KBM-7 (cell line): ENCODE data around the gene SFSWAP.
A peak's percentile ranks its signal among the peaks of the same experiment; 100 is the strongest.
"Not testable (repeated sequence)": the region's sequence is repeated elsewhere in the genome, so short reads cannot be mapped to it uniquely, and the experiment has no call there.

Experiments
- DNase-seq: peaks from one replicate; pipeline ENCODE4 v3.0.0-alpha.2; 2015
- in situ Hi-C: fragments of 300-500 bp; cut with MboI; formaldehyde crosslinking; loops from 2 replicates; pipeline ENCODE4 v1.14.3; 2020; ENCODE audit warnings: low sequenced_read_pairs, low pct_unique_long_range_greater_than_20kb, mixed read lengths

The SFSWAP gene

DNA sequence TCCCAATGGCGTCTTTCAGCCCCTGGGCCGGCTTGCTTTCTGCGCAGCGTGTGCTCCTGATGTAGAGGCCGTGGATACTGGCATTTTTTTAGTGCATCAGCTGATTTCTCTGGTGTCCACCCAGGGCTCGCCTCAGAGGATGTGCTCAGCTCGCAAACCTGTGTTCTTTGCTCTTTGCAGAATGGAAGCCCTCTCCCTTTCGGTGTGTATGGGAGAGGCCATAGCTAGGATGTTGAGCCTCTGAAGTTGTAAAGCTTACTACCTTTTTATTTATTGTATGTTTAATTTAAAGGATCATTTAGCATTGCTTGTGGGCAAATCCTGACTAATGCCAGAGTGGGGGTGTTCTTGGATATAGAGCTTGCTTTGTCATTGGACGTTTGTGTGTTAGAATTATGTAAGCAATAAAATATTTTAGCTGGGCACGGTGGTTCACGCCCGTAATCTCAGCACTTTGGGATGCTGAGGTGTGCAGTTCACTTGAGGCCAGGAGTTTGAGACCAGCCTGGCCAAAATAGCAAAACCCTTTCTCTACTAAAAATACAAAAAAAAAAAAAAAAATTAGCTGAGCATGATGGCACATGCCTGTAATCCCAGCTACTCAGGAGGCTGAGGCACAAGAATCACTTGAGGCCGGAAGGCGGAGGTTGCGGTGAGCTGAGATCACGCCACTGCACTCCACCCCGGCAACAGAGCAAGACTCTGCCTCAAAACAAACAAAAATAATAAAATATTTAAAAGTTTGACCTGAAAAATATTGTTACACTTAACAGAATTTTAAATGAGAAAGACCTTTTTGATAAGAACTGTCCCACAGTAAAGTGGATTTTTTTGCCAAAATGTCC is 64.7 kb downstream of the SFSWAP start:
- in situ Hi-C loops, result no loop called here
- no peak for DNase-seq

DNA sequence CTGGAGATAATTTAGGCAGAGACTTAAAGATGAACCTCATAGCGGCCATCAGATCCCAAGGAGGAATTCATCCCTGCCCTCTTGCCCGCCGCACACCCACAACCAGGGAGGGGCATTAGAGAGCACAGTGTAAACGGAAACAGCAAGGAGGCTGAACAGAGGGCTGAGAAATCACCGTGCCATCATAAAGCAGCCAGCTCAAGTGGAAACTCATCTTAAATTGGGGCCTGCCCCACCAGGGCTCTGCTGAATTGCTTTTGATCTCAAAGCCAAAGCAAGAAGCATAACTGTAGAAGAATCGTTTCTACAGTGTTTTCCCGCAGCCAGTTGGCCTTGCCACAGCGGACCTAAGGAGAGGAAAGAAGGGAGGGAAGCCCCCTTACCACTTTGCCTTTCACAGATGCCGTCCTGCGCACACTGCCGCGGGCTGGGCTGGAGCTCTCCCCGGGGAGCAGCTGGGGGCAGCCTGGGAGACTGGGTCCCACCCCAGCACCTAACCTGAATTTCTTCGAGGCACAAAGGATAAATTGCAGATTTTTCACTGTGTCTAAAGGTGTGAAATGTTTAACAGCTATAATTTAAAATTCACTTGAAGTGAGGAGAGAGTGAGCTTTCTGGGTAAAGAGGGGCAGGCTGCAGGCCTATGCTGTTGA is 65.5 kb downstream of the SFSWAP start:
- DNase-seq, result no peak
- in situ Hi-C loops, result no loop called here

DNA sequence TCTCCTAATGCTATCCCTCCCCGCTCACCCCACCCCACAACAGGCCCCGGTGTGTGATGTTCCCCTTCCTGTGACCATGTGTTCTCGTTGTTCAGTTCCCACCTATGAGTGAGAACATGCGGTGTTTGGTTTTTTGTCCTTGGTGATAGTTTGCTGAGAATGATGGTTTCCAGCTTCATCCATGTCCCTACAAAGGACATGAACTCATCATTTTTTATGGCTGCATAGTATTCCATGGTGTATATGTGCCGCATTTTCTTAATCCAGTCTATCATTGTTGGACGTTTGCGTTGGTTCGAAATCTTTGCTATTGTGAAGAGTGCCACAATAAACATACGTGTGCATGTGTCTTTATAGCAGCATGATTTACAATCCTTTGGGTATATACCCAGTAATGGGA is 66.4 kb downstream of the SFSWAP start:
- in situ Hi-C loops, DNase-seq: not testable (repeated sequence)

DNA sequence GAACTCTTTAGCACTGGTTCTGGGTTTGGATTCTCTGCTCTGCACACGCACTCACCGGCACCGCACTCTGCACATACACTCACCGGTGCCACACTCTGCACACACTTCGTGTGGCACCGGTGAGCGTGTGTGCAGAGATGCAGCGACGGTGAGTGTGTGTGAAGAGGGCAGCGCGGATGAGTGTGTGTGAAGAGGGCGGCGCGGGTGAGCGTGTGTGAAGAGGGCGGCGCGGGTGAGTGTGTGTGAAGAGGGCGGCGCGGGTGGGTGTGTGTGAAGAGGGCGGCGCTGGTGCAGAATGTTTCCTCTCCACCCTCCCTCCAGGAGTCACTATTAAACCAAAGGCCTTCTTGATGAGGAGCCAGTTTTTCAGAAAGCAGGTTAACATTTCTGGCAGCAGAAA is 68.1 kb downstream of the SFSWAP start:
- in situ Hi-C loops, result no loop called here
- DNase-seq, result no peak

DNA sequence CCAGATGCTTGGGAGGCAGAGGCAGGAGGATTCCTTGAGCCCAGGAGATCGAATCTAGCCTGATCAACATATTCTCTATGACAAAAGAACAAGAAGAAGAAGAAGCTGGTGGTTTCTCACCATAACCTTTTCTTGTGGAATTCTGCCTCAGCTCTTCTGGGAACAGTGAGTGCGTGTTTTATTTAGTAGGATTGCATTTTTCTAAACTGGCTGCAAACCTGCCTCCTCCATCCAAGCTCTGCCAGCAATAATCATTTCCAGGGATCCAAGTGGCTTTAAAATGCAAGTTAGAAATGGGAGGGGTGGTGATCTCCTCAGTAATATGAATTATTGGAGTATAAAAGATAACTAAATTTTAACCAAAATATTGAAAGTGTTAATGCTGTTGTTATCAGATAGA is 71.2 kb downstream of the SFSWAP start:
- in situ Hi-C loops, result no loop called here
- no peak for DNase-seq

DNA sequence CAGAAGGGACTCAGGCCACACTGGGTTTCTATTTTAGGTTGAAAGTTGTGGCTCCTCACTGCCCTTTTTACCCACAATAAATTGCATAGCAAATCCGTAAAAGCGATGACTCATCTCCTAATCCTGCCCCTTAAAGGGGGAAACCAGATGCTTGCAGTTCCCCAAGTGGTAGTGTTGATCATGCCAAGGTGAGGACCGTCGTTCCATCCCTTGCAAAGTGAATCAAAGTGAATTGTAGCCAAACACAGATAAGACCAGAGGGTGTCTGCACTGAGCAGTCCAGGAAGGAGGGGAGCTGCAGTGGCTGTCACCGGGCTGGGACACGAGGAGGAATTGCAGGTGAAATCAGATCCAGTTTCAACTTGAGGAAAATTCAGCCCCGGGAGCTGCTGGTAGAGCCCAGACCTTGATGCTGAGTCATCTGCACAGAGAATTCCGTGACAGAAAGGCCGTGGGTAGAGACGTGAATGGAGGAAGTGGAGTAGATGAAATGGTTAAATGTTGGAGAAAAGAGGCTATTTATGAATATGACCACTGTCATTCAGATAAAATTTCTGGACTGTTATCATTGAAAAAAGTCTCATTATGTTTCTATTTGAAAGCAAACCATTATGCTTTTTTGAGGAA is 73.1 kb downstream of the SFSWAP start:
- peak; percentile 71 for DNase-seq

DNA sequence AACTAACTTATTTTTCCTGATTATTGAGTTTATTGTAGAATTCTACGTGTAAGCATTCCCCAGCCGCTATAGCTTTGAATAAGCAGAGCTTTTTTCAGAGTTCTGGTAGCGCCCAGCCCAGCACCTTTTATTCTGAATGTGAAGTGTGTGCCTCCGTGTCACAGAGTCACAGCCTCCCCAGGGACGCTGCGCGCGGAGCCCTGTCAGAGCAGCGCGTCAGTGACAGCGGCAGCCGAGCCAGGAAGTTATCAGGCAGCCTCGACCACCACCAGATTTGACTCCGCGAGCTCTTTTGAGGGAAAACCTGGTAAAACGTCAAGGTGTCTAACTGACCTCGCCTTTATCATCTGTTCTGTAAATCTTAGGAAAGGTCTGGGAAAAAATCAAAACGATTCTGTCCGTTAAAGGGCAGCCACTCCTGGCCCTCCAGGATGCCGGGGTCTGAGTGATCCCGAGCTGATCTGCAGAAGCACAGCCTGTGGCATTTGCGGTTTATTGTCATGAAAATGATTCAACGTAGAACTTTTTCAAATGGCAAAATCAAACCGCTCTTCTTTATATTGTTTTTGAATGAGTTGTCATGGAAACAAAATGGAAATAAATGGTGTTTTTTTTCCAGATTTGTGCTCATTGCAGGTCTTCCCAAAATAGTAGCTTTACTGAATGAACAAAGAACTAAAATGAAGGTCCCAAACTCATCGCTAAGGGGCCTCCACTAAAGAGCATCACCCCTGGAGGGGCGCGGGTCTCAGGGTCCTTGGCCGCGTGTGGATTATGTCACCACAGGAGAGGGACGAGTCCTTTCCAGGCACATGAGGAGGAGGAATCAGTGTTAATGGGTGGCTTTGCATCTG is 74.2 kb downstream of the SFSWAP start:
- in situ Hi-C loops, result no loop called here
- DNase-seq, result no peak

More for the DNA sequence above, 73.1 kb downstream of the SFSWAP start:
- in situ Hi-C loops, result no loop called here

DNA sequence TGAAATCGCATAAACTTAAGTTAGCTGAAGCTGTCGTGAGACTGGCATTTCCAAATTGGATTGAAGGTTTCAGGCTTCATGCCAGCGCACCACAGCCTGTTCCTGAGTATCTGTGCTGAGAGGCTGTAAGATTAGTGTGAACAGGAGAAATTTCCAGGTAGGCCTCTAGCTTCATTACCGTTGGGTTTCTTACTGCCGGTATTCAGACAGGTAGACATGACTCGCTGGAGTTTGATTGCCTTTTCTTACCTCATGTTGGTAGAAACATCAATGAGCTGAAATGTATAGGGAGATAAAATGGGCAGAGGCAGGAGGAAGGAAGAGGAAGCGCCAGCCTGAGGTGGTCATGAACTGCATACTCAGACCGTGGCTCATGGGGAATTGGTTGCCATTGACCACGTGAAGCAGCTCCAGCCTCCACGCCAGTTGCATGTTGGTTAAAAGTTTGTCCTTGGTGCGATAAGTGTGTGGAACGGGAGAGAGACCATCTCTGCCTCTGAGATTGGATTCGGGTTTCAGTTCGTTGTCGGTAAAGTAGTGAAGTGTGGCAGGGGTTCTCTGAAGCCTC is 75.0 kb downstream of the SFSWAP start:
- in situ Hi-C loops, result no loop called here
- DNase-seq, result no peak

DNA sequence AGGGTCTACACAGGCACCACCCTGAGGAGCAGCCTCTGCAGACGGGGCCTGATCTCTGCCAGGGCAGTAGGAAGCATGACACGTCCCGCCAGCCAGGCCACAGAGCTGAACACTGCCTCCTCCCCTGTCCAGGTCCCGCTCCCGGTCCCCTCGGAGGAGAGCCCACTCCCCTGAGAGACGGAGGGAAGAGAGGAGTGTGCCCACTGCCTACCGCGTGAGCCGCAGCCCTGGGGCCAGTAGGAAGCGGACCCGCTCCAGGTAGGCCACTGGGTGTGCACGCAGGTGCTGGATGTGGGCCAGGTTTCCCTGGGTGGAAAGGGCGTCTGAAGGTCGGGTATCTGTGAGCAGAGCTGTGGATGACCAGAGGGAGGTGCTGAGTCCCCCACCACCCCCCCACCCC is 75.4 kb downstream of the SFSWAP start:
- in situ Hi-C loops, result no loop called here
- DNase-seq, result no peak

DNA sequence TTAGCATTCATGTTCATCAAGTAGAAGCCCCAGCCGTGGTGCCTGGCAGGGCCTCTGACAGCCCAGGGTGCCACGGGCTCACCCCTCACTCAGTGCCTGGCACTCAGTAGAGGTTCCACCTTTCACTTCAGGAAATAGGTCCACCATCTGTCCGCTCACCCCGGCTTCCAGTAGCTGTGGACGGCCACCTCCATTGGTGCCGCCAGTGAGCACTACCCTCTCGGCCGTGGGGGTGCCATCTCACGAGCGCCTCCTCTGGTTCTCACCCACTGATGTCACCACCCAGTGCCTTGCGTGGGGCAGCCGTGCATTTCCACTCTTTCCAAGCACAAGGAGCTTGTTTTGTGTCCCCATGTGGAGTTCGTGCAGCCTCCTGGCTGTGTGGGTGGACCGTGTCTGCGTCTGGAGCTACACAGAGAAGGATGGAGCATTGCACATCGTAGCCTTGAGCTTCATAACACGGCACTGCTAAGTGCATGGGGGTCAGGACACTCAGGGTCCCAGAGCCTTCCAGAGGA is 76.3 kb downstream of the SFSWAP start:
- in situ Hi-C loops, result no loop called here
- DNase-seq, result no peak

DNA sequence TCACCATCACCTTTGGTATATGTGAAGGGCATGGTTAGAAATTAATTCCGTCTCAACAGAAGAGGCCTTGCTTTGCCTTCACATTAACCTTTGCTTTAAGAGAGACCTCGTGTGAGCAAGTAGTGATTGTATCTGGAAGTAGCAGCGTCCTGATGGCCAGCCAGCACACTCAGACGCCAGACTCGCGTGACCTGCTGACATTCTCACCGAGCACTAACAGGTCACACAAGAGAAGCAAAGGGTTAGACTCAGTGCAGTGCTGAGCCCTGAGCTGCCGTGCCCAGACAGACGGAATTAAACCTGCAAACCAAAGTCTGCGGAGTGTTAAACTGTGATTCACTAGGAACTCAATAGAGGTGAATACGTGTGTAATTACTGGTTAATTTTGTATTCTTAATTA is 77.2 kb downstream of the SFSWAP start:
- in situ Hi-C loops, result no loop called here
- DNase-seq, result no peak

DNA sequence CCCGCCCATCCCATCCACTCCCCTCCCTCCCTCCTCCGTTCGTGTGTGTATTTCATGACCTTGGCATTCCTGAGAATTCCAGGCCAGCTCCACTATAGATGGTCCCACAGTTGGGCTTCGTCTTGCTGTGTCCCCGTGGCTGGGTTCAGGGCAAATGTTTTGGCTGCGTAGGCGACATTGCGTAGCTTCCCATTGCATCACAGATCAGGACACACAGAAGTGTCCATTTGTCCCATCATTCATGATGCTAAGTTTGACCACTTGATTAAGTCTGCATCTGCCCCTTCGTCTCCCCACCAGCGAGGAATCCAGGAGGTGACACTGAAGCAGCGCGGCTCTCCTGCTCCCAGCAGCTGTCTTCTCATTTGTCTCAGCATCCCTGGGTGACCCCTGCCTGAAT is 78.7 kb downstream of the SFSWAP start:
- DNase-seq, result no peak
- in situ Hi-C loops, result no loop called here

DNA sequence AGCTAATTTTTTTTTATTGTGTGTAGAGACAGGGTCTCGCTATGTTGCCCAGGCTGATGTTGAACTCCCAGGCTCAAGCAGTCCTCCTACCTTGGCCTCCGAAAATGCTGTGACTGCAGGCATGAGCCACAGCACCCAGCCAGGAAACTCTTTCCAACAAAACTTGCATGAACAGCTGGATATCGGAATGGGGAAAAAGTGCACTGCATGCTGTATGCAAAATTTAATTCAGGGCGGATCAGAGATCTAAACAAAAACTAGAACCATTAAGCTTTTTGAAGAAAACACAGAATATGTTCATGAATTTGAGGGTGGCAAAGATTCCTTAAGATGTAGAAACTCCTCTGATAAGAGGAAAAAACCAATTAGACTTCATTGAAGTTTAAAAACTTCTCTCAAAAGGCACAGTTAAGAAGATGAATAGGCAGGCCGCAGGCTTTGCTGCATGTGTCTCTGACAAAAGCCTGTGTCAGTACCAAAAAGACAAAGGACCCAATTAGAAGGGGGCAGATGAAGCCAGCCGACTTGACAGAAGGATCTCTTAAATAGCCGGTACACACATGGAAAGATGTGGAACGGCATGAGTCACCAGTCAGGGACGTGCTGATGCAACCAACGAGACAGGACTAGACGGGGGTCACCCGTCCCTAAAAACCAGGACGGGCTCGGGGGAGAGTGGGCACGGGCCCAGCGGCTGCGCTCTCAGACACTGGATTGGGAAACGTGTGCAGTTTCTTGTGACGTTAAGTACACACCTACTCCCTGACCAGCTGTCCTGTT is 82.5 kb downstream of the SFSWAP start:
- in situ Hi-C loops, result no loop called here
- DNase-seq, result no peak

DNA sequence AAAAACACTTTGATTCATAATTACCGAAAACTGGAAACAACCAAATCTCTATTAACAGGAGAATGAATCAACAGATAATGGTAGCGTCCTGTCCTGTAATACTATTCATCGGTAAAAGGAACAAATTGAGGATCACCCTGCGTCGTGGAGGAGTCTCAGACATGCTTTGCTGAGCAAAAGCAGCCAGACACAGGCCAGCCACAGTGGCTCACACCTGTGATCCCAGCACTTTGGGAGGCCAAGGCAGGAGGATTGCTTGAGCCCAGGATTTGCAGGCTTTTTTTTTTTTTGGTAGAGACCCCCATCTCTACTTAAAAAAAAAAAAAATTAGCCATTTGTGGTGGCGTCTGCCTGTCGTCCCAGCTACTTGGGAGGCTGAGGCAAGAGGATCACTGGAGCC is 83.2 kb downstream of the SFSWAP start:
- in situ Hi-C loops, result no loop called here
- no peak for DNase-seq

DNA sequence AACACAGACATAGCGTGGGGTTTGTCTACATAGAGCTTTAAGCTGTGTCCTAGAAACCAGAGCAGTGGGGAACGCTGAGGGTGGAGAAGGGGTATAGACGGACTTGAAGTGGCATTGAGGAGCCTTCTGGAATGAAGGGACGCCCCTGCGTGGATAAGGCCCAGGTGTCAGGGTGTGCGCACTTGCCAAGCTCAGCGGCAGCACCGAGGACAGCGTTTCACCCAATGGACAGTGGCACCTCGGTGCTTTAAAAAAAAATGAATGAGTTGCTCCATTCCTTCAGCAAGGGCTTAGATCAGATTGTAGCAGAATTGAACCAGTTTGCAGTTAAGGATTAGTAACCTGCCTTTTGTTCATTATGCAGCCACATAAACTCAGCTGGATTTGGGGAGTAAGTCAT is 83.7 kb downstream of the SFSWAP start:
- in situ Hi-C loops, result no loop called here
- DNase-seq, result no peak

DNA sequence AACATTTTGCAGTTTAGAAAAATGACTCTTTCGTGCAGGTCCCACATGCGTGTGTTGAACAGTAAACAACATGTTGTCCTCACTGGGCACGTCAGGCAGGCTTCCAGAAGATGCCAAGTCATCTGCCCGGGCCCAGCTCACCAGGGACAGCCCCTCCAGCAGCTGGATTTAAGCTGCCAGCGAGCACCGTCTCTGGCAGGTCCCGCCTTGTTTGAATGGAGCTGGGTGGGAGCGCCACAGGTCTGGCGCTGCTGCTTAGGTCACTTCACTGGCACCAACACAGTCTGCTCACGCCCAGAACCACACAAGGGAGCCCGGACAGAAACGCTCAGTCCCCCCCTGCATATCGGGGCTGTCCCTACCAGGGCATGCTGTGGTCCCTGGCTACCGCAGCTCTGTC is 84.2 kb downstream of the SFSWAP start:
- DNase-seq, result no peak
- in situ Hi-C loops, result no loop called here

DNA sequence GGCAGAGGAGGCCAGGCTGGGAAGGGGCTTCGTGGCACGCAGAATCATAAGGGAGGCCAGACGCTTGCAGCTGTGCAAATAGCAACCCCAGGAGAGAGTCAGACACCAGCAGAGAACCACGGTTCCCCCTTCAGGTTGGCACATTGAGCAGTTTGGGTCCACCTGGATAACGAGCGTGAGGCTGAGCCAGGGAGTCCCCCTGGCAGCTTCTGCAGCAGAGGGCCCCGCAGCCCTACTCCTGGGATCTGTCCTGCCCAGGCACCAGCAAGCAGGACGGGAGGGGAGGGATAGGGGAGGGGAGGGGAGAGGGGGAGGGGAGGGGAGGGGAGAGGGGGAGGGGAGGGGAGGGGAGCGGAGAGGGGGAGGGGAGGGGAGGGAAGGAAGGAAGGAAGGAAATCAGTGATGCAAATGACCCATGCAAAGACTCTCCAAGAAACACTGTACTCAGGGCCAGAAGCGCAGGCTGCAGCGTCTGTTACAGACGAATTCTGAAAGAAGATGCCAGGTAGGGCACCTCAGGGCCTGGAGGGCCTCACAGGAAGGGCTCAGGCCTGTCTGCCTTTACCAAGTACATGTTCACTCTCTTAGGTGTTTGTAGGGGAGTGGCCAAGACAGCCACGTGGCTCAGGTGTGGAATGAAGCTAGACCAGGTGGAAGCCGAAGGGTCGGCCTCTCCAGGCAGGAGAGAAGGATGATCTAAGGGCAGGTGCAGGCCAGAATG is 85.0 kb downstream of the SFSWAP start:
- DNase-seq, result no peak
- in situ Hi-C loops, result no loop called here

DNA sequence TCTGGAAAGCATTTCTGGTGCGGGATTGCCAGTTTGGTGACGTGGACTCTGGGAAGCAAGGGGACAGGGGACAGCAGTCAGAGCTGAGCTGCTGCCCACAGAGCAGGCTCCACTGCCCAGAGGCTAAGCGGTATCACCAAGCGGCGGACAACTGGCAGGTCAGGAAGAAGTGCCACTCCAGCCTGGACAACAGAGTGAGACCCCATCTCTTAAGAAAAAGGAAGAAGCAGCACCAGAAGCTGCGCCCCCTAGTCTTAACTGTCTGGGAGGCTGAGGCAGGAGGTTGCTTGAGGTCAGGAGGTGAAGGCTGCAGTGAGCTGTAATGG is 85.5 kb downstream of the SFSWAP start:
- DNase-seq, result no peak
- in situ Hi-C loops, result no loop called here
